Testis (tissue), 2 donors: Measurements from ENCODE around the gene AGO3.

ENCODE experiments used
- POLR2A ChIP-seq: fragments of 450-650 bp; IDR thresholded peaks from one replicate; pipeline ENCODE4 v1.6.1; 2017; ENCODE audit warnings: antibody characterized with exemption, mild to moderate bottlenecking, moderate library complexity
- TF ChIP-seq, protein P1 (sequence below), 3 experiments: fragments of 450-650 bp in 2 of 3; fragments of 200-600 bp in 1 of 3; sonication (generic) in 1 of 3; IDR thresholded peaks; one replicate each; pipeline ENCODE4 v1.5.1; 2016 to 2019; ENCODE audit warnings: antibody characterized with exemption in 3 of 3, mild to moderate bottlenecking in 2 of 3, moderate library complexity in 1 of 3

DNA sequence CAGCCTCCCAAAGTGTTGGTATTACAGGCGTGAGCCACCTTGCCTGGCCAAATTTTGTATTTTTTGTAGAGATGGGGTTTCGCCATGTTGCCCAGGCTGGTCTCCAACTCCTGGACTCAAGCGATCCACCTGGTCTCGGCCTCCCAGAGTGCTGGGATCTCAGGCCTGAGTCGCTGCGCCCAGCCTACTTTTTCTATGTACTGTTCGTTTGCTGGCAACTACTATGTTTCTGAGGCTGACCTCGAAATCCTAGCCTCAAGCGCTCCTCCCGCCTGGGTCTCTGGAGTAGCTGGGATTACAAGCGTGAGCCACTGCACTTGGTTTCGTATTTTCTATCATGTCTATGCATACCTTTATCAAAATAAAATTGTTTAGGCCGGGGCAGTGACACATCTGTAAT, 152.3 kb downstream of the AGO3 start:
- TF ChIP-seq, protein P1, sequence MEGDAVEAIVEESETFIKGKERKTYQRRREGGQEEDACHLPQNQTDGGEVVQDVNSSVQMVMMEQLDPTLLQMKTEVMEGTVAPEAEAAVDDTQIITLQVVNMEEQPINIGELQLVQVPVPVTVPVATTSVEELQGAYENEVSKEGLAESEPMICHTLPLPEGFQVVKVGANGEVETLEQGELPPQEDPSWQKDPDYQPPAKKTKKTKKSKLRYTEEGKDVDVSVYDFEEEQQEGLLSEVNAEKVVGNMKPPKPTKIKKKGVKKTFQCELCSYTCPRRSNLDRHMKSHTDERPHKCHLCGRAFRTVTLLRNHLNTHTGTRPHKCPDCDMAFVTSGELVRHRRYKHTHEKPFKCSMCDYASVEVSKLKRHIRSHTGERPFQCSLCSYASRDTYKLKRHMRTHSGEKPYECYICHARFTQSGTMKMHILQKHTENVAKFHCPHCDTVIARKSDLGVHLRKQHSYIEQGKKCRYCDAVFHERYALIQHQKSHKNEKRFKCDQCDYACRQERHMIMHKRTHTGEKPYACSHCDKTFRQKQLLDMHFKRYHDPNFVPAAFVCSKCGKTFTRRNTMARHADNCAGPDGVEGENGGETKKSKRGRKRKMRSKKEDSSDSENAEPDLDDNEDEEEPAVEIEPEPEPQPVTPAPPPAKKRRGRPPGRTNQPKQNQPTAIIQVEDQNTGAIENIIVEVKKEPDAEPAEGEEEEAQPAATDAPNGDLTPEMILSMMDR (IDR thresholded peaks at IDR 0.05): no peak
- TF ChIP-seq POLR2A: no peak
